ENCODE results near the gene ATAD3B.

The ATAD3B gene

DNA sequence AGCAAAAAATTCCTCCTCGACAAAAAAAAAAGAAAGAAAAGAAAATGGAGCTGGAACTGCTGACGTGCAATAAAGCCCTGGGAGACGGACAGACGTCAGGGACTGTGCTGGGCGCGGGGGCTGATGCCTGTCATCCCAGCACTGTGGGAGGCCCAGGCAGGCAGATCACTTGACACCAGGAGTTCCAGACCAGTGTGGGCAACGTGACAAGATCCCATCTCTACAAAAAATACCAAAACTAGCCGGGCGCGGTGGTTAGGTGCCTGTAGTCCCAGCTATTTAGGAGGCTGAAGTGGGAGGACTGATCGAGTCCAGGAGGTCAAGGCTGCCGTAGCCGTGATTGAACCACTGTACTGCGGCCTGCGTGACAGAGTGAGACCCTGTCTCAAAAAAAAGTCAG, 46.9 kb upstream of the ATAD3B start:
- Histone ChIP-seq H2AFZ (ENCODE audit: low read depth, low read length) (no peak overlapping the region), H3K23ac (ENCODE audit: low read length in 2 of 2) (no peak overlapping the region), H2BK5ac (ENCODE audit: low read depth, low read length, poor library complexity, severe bottlenecking) (no peak overlapping the region), H3K4me3 (ENCODE audit: insufficient read depth in 1 of 2, low read depth in 1 of 2, low read length in 2 of 2) (no peak overlapping the region), H2AK5ac (ENCODE audit: low read length, severe bottlenecking) (no peak overlapping the region), H2BK120ac (ENCODE audit: low read depth, low read length) (no peak overlapping the region), H3K14ac (ENCODE audit: low read length in 2 of 2) (no peak overlapping the region), H4K91ac (ENCODE audit: low read length) (peak overlapping the region; percentile 75), H3K79me1 (replicated peaks; ENCODE audit: low read length, poor library complexity, severe bottlenecking) (no peaks in the 10 kb centered on the region), H2BK15ac (ENCODE audit: low read depth, poor library complexity, severe bottlenecking) (no peak overlapping the region), H3K4me2 (ENCODE audit: low read length, poor library complexity, severe bottlenecking) (no peak overlapping the region), H3K18ac (ENCODE audit: low read depth in 1 of 2, low read length in 2 of 2) (no peak overlapping the region), H3K9ac (ENCODE audit: low read length) (no peak overlapping the region), H3K9me3 (ENCODE audit: control insufficient read depth, low read length) (no peaks in the 10 kb centered on the region), H3K27me3 (ENCODE audit: control insufficient read depth in 1 of 2, insufficient read depth in 1 of 2, low read length in 2 of 2) (peaks cover 4 to 5% of the 10 kb centered on the region in 2 experiments), H4K8ac (ENCODE audit: low read length) (no peak overlapping the region), H3K4ac (ENCODE audit: low read depth in 1 of 2, low read length in 2 of 2) (no peak overlapping the region), H2BK12ac (ENCODE audit: low read length in 2 of 2) (no peak overlapping the region), H3K27ac (ENCODE audit: low read length, poor library complexity, severe bottlenecking) (no peak overlapping the region), H3K4me1 (ENCODE audit: control insufficient read depth, insufficient read depth, low read depth, low read length) (peaks cover 26% of the 10 kb centered on the region), H3K36me3 (ENCODE audit: control insufficient read depth in 1 of 2, insufficient read depth in 2 of 2, low read depth in 1 of 2, low read length in 2 of 2) (no peaks in the 10 kb centered on the region)
- 93% methylated on average over 14 of the region's 15 CpGs for WGBS
- DNase-seq, result no peak

DNA sequence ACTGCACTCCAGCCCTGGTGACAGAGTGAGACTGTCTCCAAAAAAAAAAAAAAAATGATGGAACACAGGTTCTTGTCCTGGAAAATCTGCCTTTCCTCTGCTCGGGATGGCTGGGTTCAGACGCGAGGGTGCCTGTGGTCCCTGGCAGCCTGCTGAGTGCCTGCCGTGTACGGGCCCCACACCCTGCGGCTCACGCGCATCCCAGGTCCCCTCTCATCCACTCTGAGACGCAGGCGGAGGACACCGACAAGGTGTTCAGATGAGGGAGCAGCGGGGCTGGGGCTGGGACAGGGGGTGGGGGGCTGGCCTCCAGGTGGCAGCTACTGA, 46.2 kb upstream of the ATAD3B start:
- Histone ChIP-seq H2AFZ (ENCODE audit: low read depth, low read length) (no peak overlapping the region), H3K23ac (ENCODE audit: low read length in 2 of 2) (no peak overlapping the region), H3K4me1 (ENCODE audit: control insufficient read depth, insufficient read depth, low read depth, low read length) (peaks cover 27% of the 10 kb centered on the region), H3K4me3 (ENCODE audit: insufficient read depth in 1 of 2, low read depth in 1 of 2, low read length in 2 of 2) (no peak overlapping the region), H2BK5ac (ENCODE audit: low read depth, low read length, poor library complexity, severe bottlenecking) (no peak overlapping the region), H3K18ac (ENCODE audit: low read depth in 1 of 2, low read length in 2 of 2) (no peak overlapping the region), H2AK5ac (ENCODE audit: low read length, severe bottlenecking) (no peak overlapping the region), H3K9me3 (ENCODE audit: control insufficient read depth, low read length) (no peaks in the 10 kb centered on the region), H3K36me3 (ENCODE audit: control insufficient read depth in 1 of 2, insufficient read depth in 2 of 2, low read depth in 1 of 2, low read length in 2 of 2) (no peaks in the 10 kb centered on the region), H4K91ac (ENCODE audit: low read length) (no peak overlapping the region), H3K9ac (ENCODE audit: low read length) (no peak overlapping the region), H2BK15ac (ENCODE audit: low read depth, poor library complexity, severe bottlenecking) (no peak overlapping the region), H3K4me2 (ENCODE audit: low read length, poor library complexity, severe bottlenecking) (no peak overlapping the region), H2BK12ac (ENCODE audit: low read length in 2 of 2) (no peak overlapping the region), H3K79me1 (replicated peaks; ENCODE audit: low read length, poor library complexity, severe bottlenecking) (no peaks in the 10 kb centered on the region), H3K14ac (ENCODE audit: low read length in 2 of 2) (no peak overlapping the region), H3K4ac (ENCODE audit: low read depth in 1 of 2, low read length in 2 of 2) (no peak overlapping the region), H3K27ac (ENCODE audit: low read length, poor library complexity, severe bottlenecking) (no peak overlapping the region), H4K8ac (ENCODE audit: low read length) (no peak overlapping the region), H3K27me3 (ENCODE audit: control insufficient read depth in 1 of 2, insufficient read depth in 1 of 2, low read length in 2 of 2) (peaks cover 4 to 5% of the 10 kb centered on the region in 2 experiments), H2BK120ac (ENCODE audit: low read depth, low read length) (no peak overlapping the region)
- no peak for DNase-seq
- 84% methylated on average over 12 of the region's 12 CpGs for WGBS

DNA sequence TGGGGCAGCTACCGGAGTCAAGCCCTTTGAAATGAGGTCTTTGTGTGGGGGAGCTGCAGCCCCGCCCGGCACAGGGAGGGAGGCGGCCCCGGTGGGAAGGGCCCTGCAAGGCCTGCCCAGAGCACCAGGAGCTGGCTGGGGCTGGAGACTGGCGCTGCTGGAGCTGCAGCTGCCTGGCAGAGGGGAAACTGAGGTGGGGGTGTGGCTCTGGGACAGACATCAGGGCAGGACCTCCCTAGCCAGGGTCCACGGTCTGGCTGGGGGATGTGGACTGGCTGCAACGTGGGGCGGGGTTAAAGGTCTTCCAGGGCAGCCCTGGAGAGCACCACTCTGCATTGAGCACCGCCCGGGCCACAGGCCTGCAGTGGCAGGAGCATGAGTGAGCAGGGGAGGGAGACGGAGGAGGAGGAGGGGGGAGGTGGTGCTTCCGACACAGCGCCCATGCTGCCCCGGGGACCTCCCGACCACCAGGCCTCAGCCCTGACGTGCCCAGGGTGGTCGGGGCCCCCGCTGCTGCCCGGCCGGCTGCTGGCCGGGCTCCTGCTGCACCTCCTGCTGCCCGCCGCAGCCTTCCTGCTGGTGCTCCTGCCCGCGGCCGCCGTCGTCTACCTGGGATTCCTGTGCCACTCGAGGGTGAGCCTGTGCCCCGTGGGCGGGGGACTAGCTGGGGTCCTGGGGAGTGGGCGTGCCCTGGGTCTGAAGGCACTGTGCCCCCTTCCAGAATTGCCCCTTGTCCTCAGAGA, 45.6 kb upstream of the ATAD3B start:
- H3K14ac ChIP-seq (ENCODE audit: low read length in 2 of 2), result no peak overlapping the region
- no peak overlapping the region for H4K8ac ChIP-seq (ENCODE audit: low read length)
- H2BK12ac ChIP-seq (ENCODE audit: low read length in 2 of 2), result peak overlapping the region in 1 of 2 experiments; percentile 17
- H3K4me2 ChIP-seq (ENCODE audit: low read length, poor library complexity, severe bottlenecking), result no peak overlapping the region
- H2AK5ac ChIP-seq (ENCODE audit: low read length, severe bottlenecking), result no peak overlapping the region
- no peaks in the 10 kb centered on the region for H3K9me3 ChIP-seq (ENCODE audit: control insufficient read depth, low read length)
- peak overlapping the region; percentile 45 for H4K91ac ChIP-seq (ENCODE audit: low read length)
- no peak for DNase-seq
- no peak overlapping the region for H2BK5ac ChIP-seq (ENCODE audit: low read depth, low read length, poor library complexity, severe bottlenecking)
- no peak overlapping the region for H3K23ac ChIP-seq (ENCODE audit: low read length in 2 of 2)
- no peak overlapping the region for H3K4me3 ChIP-seq (ENCODE audit: insufficient read depth in 1 of 2, low read depth in 1 of 2, low read length in 2 of 2)
- H3K9ac ChIP-seq (ENCODE audit: low read length), result no peak overlapping the region
- no peaks in the 10 kb centered on the region for H3K79me1 ChIP-seq (replicated peaks; ENCODE audit: low read length, poor library complexity, severe bottlenecking)
- H3K27ac ChIP-seq (ENCODE audit: low read length, poor library complexity, severe bottlenecking), result no peak overlapping the region
- peaks cover 4 to 5% of the 10 kb centered on the region in 2 experiments for H3K27me3 ChIP-seq (ENCODE audit: control insufficient read depth in 1 of 2, insufficient read depth in 1 of 2, low read length in 2 of 2)
- no peak overlapping the region for H2BK120ac ChIP-seq (ENCODE audit: low read depth, low read length)
- peaks cover 29% of the 10 kb centered on the region for H3K4me1 ChIP-seq (ENCODE audit: control insufficient read depth, insufficient read depth, low read depth, low read length)
- H3K36me3 ChIP-seq (ENCODE audit: control insufficient read depth in 1 of 2, insufficient read depth in 2 of 2, low read depth in 1 of 2, low read length in 2 of 2), result no peaks in the 10 kb centered on the region
- no peak overlapping the region for H2BK15ac ChIP-seq (ENCODE audit: low read depth, poor library complexity, severe bottlenecking)
- H3K18ac ChIP-seq (ENCODE audit: low read depth in 1 of 2, low read length in 2 of 2), result no peak overlapping the region
- no peak overlapping the region for H2AFZ ChIP-seq (ENCODE audit: low read depth, low read length)
- WGBS, result 64% methylated on average over 25 of the region's 33 CpGs
- H3K4ac ChIP-seq (ENCODE audit: low read depth in 1 of 2, low read length in 2 of 2), result no peak overlapping the region

DNA sequence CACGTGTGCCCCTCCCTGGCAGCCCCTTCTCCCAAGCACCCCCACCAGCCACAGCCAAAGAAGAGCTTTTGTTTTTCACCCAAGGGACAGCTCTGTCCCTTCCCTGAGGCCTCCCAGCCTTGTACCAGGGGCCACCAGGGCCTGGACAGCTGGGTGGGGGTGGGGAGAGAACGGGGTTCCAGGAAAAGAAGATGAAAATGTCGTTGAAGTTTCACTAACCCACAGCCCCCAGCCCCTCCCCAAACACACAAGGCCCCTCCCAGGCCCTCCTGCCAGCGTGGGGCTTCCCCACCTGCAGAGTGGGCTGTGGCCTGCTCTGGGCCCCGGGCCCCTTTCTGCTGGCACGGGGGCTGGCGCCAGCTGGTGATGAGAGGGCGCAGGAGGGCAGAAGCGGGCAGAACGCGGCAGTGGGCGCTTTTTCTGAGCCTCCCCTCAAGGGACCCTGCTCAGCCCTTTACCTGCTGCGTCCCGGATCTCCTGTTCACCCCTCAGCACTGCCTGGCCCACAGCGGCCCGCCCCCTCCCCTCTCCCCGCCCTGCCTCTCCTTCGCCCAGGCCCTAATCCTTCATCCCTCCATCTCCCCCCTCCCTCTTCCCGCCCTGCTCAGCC, 45.0 kb upstream of the ATAD3B start:
- no peak for DNase-seq
- Histone ChIP-seq H2BK120ac (ENCODE audit: low read depth, low read length) (no peak overlapping the region), H2AK5ac (ENCODE audit: low read length, severe bottlenecking) (no peak overlapping the region), H3K4me3 (ENCODE audit: insufficient read depth in 1 of 2, low read depth in 1 of 2, low read length in 2 of 2) (no peak overlapping the region), H3K27me3 (ENCODE audit: control insufficient read depth in 1 of 2, insufficient read depth in 1 of 2, low read length in 2 of 2) (peaks cover 0 to 5% of the 10 kb centered on the region in 2 experiments), H3K4me2 (ENCODE audit: low read length, poor library complexity, severe bottlenecking) (no peak overlapping the region), H3K9me3 (ENCODE audit: control insufficient read depth, low read length) (no peaks in the 10 kb centered on the region), H3K9ac (ENCODE audit: low read length) (no peak overlapping the region), H2BK15ac (ENCODE audit: low read depth, poor library complexity, severe bottlenecking) (no peak overlapping the region), H3K36me3 (ENCODE audit: control insufficient read depth in 1 of 2, insufficient read depth in 2 of 2, low read depth in 1 of 2, low read length in 2 of 2) (no peaks in the 10 kb centered on the region), H4K91ac (ENCODE audit: low read length) (no peak overlapping the region), H3K4me1 (ENCODE audit: control insufficient read depth, insufficient read depth, low read depth, low read length) (peaks cover 29% of the 10 kb centered on the region), H2BK12ac (ENCODE audit: low read length in 2 of 2) (no peak overlapping the region), H3K4ac (ENCODE audit: low read depth in 1 of 2, low read length in 2 of 2) (no peak overlapping the region), H2AFZ (ENCODE audit: low read depth, low read length) (no peak overlapping the region), H4K8ac (ENCODE audit: low read length) (no peak overlapping the region), H2BK5ac (ENCODE audit: low read depth, low read length, poor library complexity, severe bottlenecking) (no peak overlapping the region), H3K23ac (ENCODE audit: low read length in 2 of 2) (no peak overlapping the region), H3K79me1 (replicated peaks; ENCODE audit: low read length, poor library complexity, severe bottlenecking) (no peaks in the 10 kb centered on the region), H3K18ac (ENCODE audit: low read depth in 1 of 2, low read length in 2 of 2) (no peak overlapping the region), H3K27ac (ENCODE audit: low read length, poor library complexity, severe bottlenecking) (no peak overlapping the region), H3K14ac (ENCODE audit: low read length in 2 of 2) (no peak overlapping the region)
- 56% methylated on average over 17 of the region's 19 CpGs for WGBS
